Measurements from ENCODE around the gene SLC49A3.

Gene SLC49A3

DNA sequence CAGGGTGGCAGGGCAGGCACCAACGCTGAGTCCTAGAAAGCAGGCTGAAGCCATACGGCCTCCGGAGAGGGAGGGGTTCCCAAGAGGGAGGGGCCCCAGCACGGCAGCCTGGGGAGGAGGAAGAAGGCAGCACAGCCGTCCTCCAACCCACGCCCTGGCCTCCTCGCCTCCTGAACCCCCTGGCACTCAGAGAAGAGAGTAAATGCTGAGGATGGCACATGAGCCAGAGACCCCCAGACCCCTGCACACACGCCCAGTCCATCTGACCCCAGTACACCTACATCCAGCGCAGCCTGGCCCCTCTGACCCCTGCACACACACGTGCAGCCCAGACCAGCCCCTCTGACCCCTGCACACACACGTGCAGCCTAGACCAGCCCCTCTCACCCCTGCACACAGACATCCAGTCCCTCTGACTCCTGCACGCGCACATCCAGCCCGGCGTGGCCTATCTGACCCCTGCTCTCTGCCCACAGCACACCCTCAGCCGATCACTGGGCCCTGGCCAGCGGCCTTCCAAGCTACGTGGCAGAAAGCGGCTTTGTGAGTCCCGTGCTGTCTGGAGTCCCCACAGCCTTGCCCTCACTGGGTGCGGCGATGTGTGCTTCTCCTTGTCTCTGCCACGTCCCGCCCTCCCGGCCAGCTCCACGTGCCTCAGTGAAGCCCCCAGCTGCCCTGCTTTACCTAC lies 33.3 kb downstream of the SLC49A3 start:
- no peak for DNase-seq (ENCODE audit: low read depth in 1 of 2, low spot score in 1 of 2)
- in situ Hi-C loops (cut with HindIII; ENCODE audit: low pct_unique_long_range_greater_than_20kb, low sequenced_read_pairs): no loop called here
- no peak for TF ChIP-seq JUND (IDR thresholded peaks at IDR 0.05; ENCODE audit: low read depth)

DNA sequence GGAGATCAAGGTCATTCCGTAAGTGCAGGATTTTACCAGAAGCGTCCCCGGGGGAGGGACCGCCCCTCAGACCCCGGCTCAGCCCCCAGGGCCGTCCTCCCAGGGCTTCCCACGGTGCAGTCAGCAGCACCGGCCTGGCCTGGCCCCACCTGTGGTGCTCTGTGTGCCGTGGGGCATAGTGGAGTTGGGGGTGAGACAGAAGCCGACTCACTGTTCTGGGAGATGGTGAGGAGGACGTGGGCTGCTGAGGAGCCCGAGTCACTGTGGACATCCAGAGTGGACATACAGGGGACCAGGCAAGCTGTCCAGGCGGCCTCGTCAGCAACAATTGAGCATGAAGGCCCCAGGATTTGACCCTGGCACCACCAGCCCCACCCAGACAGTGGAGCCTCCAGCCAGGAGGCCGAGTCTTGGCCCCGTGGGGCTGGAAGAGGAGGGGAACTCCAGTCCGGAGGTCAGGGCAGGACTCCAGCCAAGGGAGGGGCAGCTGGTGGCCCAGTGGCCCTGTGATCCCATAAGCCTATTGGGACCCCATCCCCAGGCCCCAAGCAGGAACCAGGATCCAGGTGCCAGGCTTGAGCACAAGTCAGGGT lies 34.0 kb downstream of the SLC49A3 start:
- TF ChIP-seq JUND (IDR thresholded peaks at IDR 0.05; ENCODE audit: low read depth): no peak
- no peak for DNase-seq (ENCODE audit: low read depth in 1 of 2, low spot score in 1 of 2)
- in situ Hi-C loops (cut with HindIII; ENCODE audit: low pct_unique_long_range_greater_than_20kb, low sequenced_read_pairs): no loop called here

- in situ Hi-C loops (cut with HindIII; ENCODE audit: low pct_unique_long_range_greater_than_20kb, low sequenced_read_pairs): no loop called here
- no peak for DNase-seq (ENCODE audit: low read depth in 1 of 2, low spot score in 1 of 2)
- no peak for TF ChIP-seq JUND (IDR thresholded peaks at IDR 0.05; ENCODE audit: low read depth)
These were observed 34.5 kb downstream of the SLC49A3 start for GRCh38 chr4:654503-654845.

- no peak for TF ChIP-seq JUND (IDR thresholded peaks at IDR 0.05; ENCODE audit: low read depth)
- DNase-seq (ENCODE audit: low read depth in 1 of 2, low spot score in 1 of 2): no peak
- in situ Hi-C loops (cut with HindIII; ENCODE audit: low pct_unique_long_range_greater_than_20kb, low sequenced_read_pairs): no loop called here
These were observed 35.0 kb downstream of the SLC49A3 start for GRCh38 chr4:653831-654502.

- in situ Hi-C loops (cut with HindIII; ENCODE audit: low pct_unique_long_range_greater_than_20kb, low sequenced_read_pairs): no loop called here
These were observed 35.7 kb downstream of the SLC49A3 start for GRCh38 chr4:653080-653821.

DNA sequence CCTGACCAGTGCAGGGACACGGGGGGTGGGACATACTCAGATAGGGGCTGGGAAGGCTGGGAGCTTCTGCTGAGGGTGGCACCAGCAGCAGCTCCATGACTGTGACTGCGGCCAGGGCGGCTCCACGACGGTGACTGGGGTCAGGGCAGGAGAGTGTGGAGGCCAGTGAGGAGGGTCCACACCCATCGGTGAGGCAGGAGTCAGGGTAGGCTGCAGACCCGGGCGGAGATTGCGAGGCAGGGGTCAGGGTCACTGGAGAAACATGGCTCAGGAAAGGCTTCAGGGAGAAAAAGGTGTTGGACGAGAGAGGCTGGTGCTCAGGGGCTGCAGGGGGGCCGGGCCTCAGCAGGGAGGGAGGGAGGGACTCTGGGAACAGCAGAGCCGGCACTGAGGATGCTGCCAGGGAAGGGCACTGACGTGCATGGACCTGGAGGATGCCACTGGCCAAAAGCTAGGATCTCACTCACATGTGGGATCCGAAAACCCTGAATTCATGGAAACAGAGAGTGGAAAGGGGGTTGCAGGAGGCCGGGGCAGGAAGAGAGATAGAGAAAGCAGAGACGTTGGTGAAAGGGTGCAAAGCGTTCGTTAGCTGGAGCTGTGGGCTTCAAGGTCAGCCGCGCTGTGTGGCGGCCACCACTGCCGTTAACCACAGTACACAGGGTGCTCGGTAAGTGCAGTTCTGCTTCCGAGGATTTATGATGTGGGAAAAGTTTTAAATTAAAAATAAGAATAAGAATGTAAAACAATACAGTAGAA lies 36.9 kb downstream of the SLC49A3 start:
- in situ Hi-C loops (cut with HindIII; ENCODE audit: low pct_unique_long_range_greater_than_20kb, low sequenced_read_pairs): no loop called here
- no peak for DNase-seq (ENCODE audit: low read depth in 1 of 2, low spot score in 1 of 2)
- no peak for TF ChIP-seq JUND (IDR thresholded peaks at IDR 0.05; ENCODE audit: low read depth)

More at GRCh38 chr4:653080-653821, 35.7 kb downstream of the SLC49A3 start:
- TF ChIP-seq JUND (IDR thresholded peaks at IDR 0.05; ENCODE audit: low read depth): no peak
- DNase-seq (ENCODE audit: low read depth in 1 of 2, low spot score in 1 of 2): no peak

GRCh38 chr4:650951-651883 lies 37.7 kb downstream of the SLC49A3 start:
- TF ChIP-seq JUND (IDR thresholded peaks at IDR 0.05; ENCODE audit: low read depth): no peak
- in situ Hi-C loops (cut with HindIII; ENCODE audit: low pct_unique_long_range_greater_than_20kb, low sequenced_read_pairs): no loop called here
- no peak for DNase-seq (ENCODE audit: low read depth in 1 of 2, low spot score in 1 of 2)

GRCh38 chr4:650461-650860 lies 38.5 kb downstream of the SLC49A3 start:
- TF ChIP-seq JUND (IDR thresholded peaks at IDR 0.05; ENCODE audit: low read depth): no peak
- no peak for DNase-seq (ENCODE audit: low read depth in 1 of 2, low spot score in 1 of 2)
- in situ Hi-C loops (cut with HindIII; ENCODE audit: low pct_unique_long_range_greater_than_20kb, low sequenced_read_pairs): no loop called here

- no peak for DNase-seq (ENCODE audit: low read depth in 1 of 2, low spot score in 1 of 2)
- in situ Hi-C loops (cut with HindIII; ENCODE audit: low pct_unique_long_range_greater_than_20kb, low sequenced_read_pairs): no loop called here
- TF ChIP-seq JUND (IDR thresholded peaks at IDR 0.05; ENCODE audit: low read depth): no peak
These were observed 39.1 kb downstream of the SLC49A3 start for GRCh38 chr4:649751-650310.

- in situ Hi-C loops (cut with HindIII; ENCODE audit: low pct_unique_long_range_greater_than_20kb, low sequenced_read_pairs): no loop called here
- TF ChIP-seq JUND (IDR thresholded peaks at IDR 0.05; ENCODE audit: low read depth): no peak
- DNase-seq (ENCODE audit: low read depth in 1 of 2, low spot score in 1 of 2): no peak
These were observed 39.7 kb downstream of the SLC49A3 start for GRCh38 chr4:649293-649625.

DNA sequence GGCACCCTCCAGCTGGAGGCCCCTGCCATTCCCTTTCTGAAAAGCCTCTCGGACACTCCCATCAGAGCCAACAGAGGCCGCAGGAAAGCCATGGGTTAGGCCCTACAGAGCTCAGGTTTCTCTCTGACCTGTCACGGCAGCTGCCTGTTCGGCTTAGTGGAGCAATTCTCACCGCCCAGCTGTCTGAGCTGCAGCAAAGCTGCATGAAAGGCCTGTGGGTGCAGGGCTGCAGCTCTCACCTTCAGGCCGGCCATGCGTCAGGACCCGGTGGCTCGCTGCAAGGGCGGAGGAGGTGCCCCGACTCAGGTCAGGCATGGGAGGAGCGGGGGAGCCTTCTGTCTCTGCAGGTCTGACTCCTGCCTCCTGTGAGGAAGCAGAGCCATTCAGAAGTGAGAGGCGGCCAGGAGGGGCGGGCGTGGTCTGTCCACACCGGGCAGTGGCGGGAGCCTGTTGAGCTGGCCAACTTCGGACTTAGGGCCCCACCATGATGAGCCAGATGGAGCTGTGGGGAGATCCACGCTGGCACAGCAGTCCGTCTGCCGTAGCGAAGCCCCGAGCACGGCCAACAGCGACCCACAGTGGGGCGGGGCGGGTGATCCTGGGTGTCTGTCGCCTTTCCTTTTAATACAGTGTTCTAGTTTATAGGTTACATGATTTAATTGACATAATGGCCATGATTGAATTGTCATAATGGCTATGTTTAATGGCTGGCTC lies 40.2 kb downstream of the SLC49A3 start:
- TF ChIP-seq JUND (IDR thresholded peaks at IDR 0.05; ENCODE audit: low read depth): no peak
- in situ Hi-C loops (cut with HindIII; ENCODE audit: low pct_unique_long_range_greater_than_20kb, low sequenced_read_pairs): no loop called here
- DNase-seq (ENCODE audit: low read depth in 1 of 2, low spot score in 1 of 2): no peak

Measured in T47D (cell line).